NCI-H69 (cell line): ENCODE measurements around the gene PGBD5.

Source experiments
- DNase-seq: peaks from one replicate; lab custom pipeline; 2025; lab: John Stamatoyannopoulos, UW

PGBD5 gene

GRCh38 chr1:230375147-230375546, 51.0 kb downstream of the PGBD5 start:
- no peak for DNase-seq

- DNase-seq = no peak
Observed at GRCh38 chr1:230371923-230372703, 54.0 kb downstream of the PGBD5 start.

- no peak for DNase-seq
Observed at GRCh38 chr1:230370109-230370508, 56.0 kb downstream of the PGBD5 start.

- no peak for DNase-seq
Observed at GRCh38 chr1:230368871-230369270, 57.3 kb downstream of the PGBD5 start.

GRCh38 chr1:230368363-230368762, 57.8 kb downstream of the PGBD5 start:
- DNase-seq = no peak

GRCh38 chr1:230366504-230366915, 59.6 kb downstream of the PGBD5 start:
- DNase-seq = no peak

GRCh38 chr1:230365723-230366307, 60.3 kb downstream of the PGBD5 start:
- peak; percentile 34 for DNase-seq

- DNase-seq = no peak
Observed at GRCh38 chr1:230362949-230363348, 63.2 kb downstream of the PGBD5 start.

- no peak for DNase-seq
Observed at GRCh38 chr1:230361941-230362340, 64.2 kb downstream of the PGBD5 start.

- peak; percentile 36 for DNase-seq
Observed at GRCh38 chr1:230359992-230360668, 66.0 kb downstream of the PGBD5 start.

- peak; percentile 23 for DNase-seq
Observed at GRCh38 chr1:230356869-230357794, 69.0 kb downstream of the PGBD5 start.

GRCh38 chr1:230356190-230356589, 69.9 kb downstream of the PGBD5 start:
- no peak for DNase-seq

- DNase-seq = no peak
Observed at GRCh38 chr1:230355594-230355993, 70.5 kb downstream of the PGBD5 start.

GRCh38 chr1:230355128-230355527, 71.0 kb downstream of the PGBD5 start:
- no peak for DNase-seq

- DNase-seq = no peak
Observed at GRCh38 chr1:230354005-230354404, 72.1 kb downstream of the PGBD5 start.

- no peak for DNase-seq
Observed at GRCh38 chr1:230352537-230352936, 73.6 kb downstream of the PGBD5 start.

GRCh38 chr1:230351983-230352382, 74.1 kb downstream of the PGBD5 start:
- DNase-seq = no peak

GRCh38 chr1:230351514-230351913, 74.6 kb downstream of the PGBD5 start:
- no peak for DNase-seq

- no peak for DNase-seq
Observed at GRCh38 chr1:230350208-230350921, 75.8 kb downstream of the PGBD5 start.

- DNase-seq = no peak
Observed at GRCh38 chr1:230349020-230349393, 77.1 kb downstream of the PGBD5 start.

- DNase-seq = no peak
Observed at GRCh38 chr1:230348386-230349019, 77.6 kb downstream of the PGBD5 start.
